Left cardiac atrium (tissue), 4 donors: ENCODE results near the gene NUP50. TPM values are rescaled to one million over a fixed set of nuclear protein-coding genes. Genes with fewer than 3 reads are reported as not detected.

ENCODE experiments used
- ATAC-seq, 2 donors: fragments of 200-7000 bp; cut with Tn5 transposase; one replicate each; pipeline ENCODE4 v1.9.1; 2020; ENCODE audit warnings: mild to moderate bottlenecking in 2 of 2, moderate library complexity in 2 of 2
- DNase-seq: peaks from one replicate; pipeline ENCODE4 v3.0.0-alpha.2; 2020
- intact Hi-C, 2 donors: fragments of 100-400 bp; cut with DNase I; formaldehyde crosslinking; loops; one replicate each; pipeline versions ENCODE4 v1.14.1 to v1.15.1; 2022 to 2023
- total RNA-seq, 2 donors: library from RNA; stranded (reverse); fragmentation: NEBNext Ultra II Directional; extraction: Animal tissue kit (Norgen Biotek cat#: 25700); gene quantifications; one replicate each; pipeline ENCODE4 v1.2.1, GENCODE V29; 2021
- donor health status: DM: no; HTN: yes; CAD: no.
- donor health status: DM: no; HTN: yes; CAD: no; lungs with severe emphysema.
- donor health status: DM: yes; HTN: yes; CAD: no.
- donor health status: Dilated cardiomyopathy.

NUP50 gene
- total RNA-seq, 2 donors from 2014 or later = 21.9 to 25.0 TPM

- no peak for DNase-seq
- no peak for ATAC-seq
- intact Hi-C loops = no loop called here
These were observed 5.8 kb upstream of the NUP50 start for GRCh38 chr22:45157907-45158306.

GRCh38 chr22:45159652-45160462, 3.9 kb upstream of the NUP50 start:
- intact Hi-C loops = no loop called here
- ATAC-seq (no peak), DNase-seq (no peak)

- DNase-seq (no peak), ATAC-seq (no peak)
- intact Hi-C loops = no loop called here
These were observed 1.2 kb upstream of the NUP50 start for GRCh38 chr22:45162531-45162930.

GRCh38 chr22:45163099-45163450, 650 bp upstream of the NUP50 start:
- DNase-seq = peak; percentile 32
- intact Hi-C loops = no loop called here

GRCh38 chr22:45164270-45165088, 754 bp downstream of the NUP50 start:
- ATAC-seq (peak; percentile 58 to 68), DNase-seq (peak; percentile 32)
- intact Hi-C loops = loop anchor here in 1 of 2 donors (5.0 kb wide), 1 partner anchor 73 kb away; no protein-coding TSS in a partner anchor

More at GRCh38 chr22:45163099-45163450, 650 bp upstream of the NUP50 start:
- peak; percentile 29 to 55 for ATAC-seq

- intact Hi-C loops = loop anchor here in 1 of 2 donors (5.0 kb wide), 1 partner anchor 70 kb away; no protein-coding TSS in a partner anchor
- ATAC-seq (no peak), DNase-seq (no peak)
These were observed 3.2 kb downstream of the NUP50 start for GRCh38 chr22:45166932-45167331.

- intact Hi-C loops = loop anchor here in 1 of 2 donors (5.0 kb wide), 1 partner anchor 67 kb away; no protein-coding TSS in a partner anchor
- no peak for DNase-seq
These were observed 6.1 kb downstream of the NUP50 start for GRCh38 chr22:45169591-45170466.

GRCh38 chr22:45171830-45172229, 8.1 kb downstream of the NUP50 start:
- intact Hi-C loops = no loop called here
- no peak for DNase-seq
- ATAC-seq = no peak

More at GRCh38 chr22:45169591-45170466, 6.1 kb downstream of the NUP50 start:
- no peak for ATAC-seq

GRCh38 chr22:45172881-45173585, 9.3 kb downstream of the NUP50 start:
- intact Hi-C loops = no loop called here
- DNase-seq = no peak

GRCh38 chr22:45179276-45180049, 15.7 kb downstream of the NUP50 start:
- no peak for ATAC-seq
- intact Hi-C loops = no loop called here
- DNase-seq = no peak

More at GRCh38 chr22:45172881-45173585, 9.3 kb downstream of the NUP50 start:
- ATAC-seq = no peak

- intact Hi-C loops = no loop called here
- ATAC-seq (no peak), DNase-seq (no peak)
These were observed 16.5 kb downstream of the NUP50 start for GRCh38 chr22:45180146-45180679.

- ATAC-seq (no peak), DNase-seq (no peak)
These were observed 17.5 kb downstream of the NUP50 start for GRCh38 chr22:45181240-45181639.

GRCh38 chr22:45181766-45182165, 18.0 kb downstream of the NUP50 start:
- DNase-seq = no peak
- intact Hi-C loops = no loop called here
- ATAC-seq = no peak

More at GRCh38 chr22:45181240-45181639, 17.5 kb downstream of the NUP50 start:
- intact Hi-C loops = no loop called here

GRCh38 chr22:45183974-45184373, 20.2 kb downstream of the NUP50 start:
- ATAC-seq (no peak), DNase-seq (no peak)
- intact Hi-C loops = no loop called here

- intact Hi-C loops = no loop called here
- DNase-seq (no peak), ATAC-seq (no peak)
These were observed 22.2 kb downstream of the NUP50 start for GRCh38 chr22:45185718-45186514.

- no peak for ATAC-seq
- no peak for DNase-seq
- intact Hi-C loops = no loop called here
These were observed 24.2 kb downstream of the NUP50 start for GRCh38 chr22:45187891-45188290.

- no peak for DNase-seq
- intact Hi-C loops = no loop called here
- ATAC-seq = no peak
These were observed 25.1 kb downstream of the NUP50 start for GRCh38 chr22:45188779-45189178.
